Measurements from ENCODE around the gene SAG. TPM values are rescaled to one million over a fixed set of nuclear protein-coding genes. Genes with fewer than 3 reads are reported as not detected.
"Not testable (repeated sequence)": the region's sequence is repeated elsewhere in the genome, so short reads cannot be mapped to it uniquely, and the experiment has no call there.

SAG gene
- total RNA-seq, 1 donor from 2014 or later, result not detected

DNA sequence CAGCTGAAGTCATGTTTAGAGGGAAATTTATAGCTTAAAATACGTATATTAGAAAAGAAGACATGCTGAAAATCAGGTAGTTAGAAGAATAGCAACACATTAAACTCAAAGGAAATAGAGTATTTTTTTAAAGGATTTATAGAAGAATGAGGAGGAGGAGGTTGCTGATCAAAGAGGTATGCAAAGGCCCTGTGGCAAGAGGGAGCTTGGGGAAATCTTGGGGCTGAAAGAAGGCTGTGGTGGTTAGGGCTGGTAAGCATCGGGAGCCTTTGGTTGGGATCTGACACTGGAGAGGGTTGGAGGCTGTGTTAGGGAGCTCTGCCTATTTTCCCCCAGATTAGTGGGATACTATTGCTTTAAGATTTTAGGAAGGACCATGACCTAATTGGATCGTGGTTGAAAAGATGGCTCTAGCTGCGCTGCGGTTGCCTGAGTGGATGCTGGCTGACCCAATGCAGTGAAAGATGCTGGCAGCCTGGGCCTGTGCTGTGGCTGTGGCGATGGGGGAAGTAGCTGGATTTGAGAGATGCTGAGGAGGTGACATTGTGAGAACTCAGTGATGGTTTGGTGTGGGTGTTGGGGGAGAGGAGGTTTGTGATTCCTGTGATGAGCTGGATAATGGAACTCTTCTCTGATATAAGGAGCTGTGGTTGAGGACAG, 58.4 kb downstream of the SAG start:
- no peak for ATAC-seq (ENCODE audit: poor library complexity)
- no peak for DNase-seq
- intact Hi-C loops (cut with DNase I), result no loop called here

DNA sequence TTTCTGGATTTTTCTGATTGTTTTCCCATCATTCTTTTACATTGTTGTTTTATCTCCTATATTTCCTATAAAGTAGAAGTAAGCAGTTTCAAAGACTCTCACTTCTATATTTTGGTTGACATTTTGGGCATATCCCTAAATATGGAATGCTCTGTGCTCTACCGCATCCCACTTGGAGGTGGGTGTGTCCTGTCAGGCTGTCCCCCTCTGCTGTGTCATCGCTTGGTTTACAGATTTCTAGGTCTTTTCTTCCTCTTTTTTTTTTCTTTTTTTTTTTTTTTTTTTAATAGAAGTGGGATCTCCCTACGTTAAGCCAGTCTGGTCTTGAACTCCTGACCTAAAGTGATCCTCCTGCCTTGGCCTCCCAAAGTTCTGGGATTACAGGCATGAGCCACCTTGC, 60.0 kb downstream of the SAG start:
- no peak for DNase-seq
- no peak for ATAC-seq (ENCODE audit: poor library complexity)
- intact Hi-C loops (cut with DNase I), result no loop called here

DNA sequence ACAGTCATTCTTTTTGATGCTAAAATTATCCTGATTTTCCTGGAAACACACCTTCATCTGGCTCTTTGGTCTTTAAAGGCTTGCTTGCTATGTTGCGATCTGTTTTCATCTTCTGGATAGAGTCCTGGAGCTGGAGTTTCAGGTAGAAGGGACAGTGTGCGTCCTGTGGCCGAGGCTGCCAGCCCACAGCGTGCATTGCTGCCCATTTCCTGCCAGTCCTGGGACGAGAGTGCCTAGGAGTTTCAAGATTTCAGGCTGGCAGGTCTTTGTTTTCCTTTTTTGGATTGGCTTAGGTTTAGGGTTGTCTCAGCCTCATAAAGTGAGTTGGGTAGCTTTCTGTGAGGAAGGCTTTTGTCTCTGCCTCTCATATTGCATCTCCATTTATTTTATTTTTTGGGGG, 61.1 kb downstream of the SAG start:
- DNase-seq (no peak), ATAC-seq (ENCODE audit: poor library complexity) (no peak)
- intact Hi-C loops (cut with DNase I), result no loop called here

DNA sequence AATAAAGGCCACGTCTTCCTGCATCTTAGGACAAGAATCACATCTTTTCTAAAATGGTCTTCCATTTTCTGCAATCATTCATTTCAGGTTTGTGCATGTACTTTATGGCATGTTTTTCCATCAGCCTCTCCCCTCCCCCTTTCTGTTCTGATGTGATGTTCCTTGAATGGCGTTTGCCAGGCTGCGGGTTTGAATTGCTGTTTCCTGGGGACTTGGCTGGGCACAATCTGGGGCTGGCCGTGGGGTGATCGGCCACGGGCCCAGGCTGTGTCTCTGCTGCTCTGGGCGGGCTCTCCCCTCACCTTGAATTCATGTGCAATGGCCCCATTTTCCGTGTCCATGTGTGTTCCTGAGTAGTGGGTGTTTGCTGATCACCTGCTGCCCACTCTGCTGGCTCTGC, 61.8 kb downstream of the SAG start:
- no peak for DNase-seq
- intact Hi-C loops (cut with DNase I), result no loop called here
- ATAC-seq (ENCODE audit: poor library complexity), result no peak

DNA sequence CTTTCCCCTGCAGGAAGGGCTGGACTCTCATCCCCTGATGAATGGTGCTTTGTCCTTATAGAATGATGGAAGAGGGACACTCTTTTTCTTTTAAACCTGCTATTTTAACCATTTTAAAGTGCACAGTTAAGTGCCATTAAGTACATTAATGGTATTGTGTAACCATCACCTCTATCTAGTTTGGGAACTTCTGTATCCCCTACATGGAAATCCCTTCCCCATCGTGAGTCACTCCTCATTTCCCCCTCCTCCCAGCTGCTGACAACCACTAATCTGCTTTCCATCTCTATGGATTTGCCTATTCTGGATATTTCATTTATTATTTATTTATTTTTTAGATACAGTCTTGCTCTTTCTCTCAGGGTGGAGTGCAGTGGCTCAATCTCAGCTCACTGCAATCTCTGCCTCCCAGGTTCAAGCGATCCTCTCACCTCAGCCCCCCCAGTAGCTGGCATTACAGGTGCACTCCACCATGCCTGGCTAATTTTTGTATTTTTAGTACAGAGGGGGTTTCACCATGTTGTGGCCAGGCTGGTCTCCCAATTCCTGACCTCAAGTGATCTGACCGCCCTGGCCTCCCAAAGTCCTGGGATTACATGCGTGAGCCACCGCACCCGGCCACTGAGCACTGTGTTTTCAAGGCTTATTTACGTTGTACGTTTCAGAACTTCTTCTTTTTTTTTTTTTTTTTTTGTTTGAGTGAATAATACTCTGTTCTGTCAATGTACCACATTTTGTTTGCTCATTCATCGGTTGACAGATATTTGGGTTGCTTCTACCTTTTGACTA, 62.5 kb downstream of the SAG start:
- DNase-seq, result no peak
- intact Hi-C loops (cut with DNase I), result no loop called here

DNA sequence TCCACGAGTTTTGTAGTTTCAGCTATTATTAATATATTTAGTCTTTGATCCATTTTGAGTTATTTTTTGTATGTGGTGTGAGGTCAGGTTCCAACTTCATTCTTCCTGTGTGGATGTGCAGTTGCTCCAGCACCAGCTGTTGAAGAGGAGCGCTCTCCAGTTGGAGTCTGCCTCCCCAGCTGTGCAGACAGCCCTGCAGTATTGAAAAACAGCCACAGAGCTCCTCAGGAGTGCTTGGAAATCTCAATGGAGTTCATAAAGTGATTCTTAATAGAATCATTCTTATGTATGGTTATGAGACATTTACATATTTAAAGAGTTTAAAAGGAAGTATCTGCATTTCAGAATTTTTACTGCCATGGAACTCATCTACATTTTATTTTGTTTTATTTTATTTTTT, 64.0 kb downstream of the SAG start:
- no peak for DNase-seq
- intact Hi-C loops (cut with DNase I), result no loop called here
- peak; percentile 49 for ATAC-seq (ENCODE audit: poor library complexity)

More for the DNA sequence above, 62.5 kb downstream of the SAG start:
- ATAC-seq (ENCODE audit: poor library complexity), result no peak

DNA sequence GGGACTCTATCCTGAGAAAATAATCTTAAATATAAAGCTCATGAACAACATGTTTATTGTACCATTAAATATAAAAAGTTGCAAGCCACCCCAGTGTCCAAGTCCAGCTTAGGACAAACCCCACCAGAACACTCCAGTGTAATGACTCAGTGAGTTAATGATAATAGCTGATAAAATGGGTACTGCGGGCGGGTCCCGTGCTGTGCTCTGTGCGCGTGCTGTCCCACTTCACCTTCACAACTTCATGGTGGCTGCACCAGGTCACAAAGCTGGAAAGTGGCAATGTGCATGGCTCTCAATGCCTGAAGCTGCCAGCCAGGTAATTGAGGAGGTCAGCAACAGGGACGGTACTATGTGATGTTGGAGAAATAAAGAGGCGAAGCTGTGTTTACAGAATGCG, 65.2 kb downstream of the SAG start:
- DNase-seq (no peak), ATAC-seq (ENCODE audit: poor library complexity) (no peak)
- intact Hi-C loops (cut with DNase I), result no loop called here

DNA sequence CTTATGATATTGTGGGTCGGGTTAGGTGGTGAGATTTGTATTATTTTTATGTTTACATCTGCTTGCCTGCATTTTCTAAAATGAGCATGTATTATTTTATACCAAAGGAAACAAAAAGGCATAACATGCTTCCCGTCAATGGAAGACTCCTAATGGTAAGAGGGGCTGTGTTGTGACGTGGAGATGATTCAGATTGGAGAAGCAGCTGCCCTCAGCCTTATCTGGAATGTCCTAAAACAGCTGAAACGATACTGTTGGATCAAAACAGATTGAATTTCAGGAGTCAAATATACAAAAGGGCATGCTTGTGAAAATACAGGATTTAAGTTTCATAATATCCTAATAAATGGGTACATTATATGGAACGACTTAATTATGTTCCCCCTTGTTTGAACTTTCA, 65.7 kb downstream of the SAG start:
- DNase-seq, result no peak
- intact Hi-C loops (cut with DNase I), result no loop called here
- no peak for ATAC-seq (ENCODE audit: poor library complexity)

DNA sequence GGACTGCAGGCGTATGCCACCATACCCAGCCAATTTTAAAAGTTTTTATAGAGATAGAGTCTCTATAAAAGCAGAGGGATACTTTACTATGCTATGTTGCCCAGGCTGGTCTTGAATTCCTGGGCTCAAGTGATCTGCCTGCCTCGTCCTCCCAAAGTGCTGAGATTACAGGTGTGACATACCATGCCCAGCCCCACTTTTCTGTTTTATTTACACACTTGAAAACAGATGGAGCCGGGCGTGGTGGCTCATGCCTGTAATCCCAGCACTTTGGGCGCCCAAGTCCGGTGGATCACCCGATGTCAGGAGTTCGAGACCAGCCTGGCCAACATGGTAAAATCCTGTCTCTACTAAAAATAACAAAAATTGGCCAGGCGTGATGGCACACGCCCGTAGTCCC, 67.2 kb downstream of the SAG start:
- DNase-seq; intact Hi-C loops (cut with DNase I): not testable (repeated sequence)

DNA sequence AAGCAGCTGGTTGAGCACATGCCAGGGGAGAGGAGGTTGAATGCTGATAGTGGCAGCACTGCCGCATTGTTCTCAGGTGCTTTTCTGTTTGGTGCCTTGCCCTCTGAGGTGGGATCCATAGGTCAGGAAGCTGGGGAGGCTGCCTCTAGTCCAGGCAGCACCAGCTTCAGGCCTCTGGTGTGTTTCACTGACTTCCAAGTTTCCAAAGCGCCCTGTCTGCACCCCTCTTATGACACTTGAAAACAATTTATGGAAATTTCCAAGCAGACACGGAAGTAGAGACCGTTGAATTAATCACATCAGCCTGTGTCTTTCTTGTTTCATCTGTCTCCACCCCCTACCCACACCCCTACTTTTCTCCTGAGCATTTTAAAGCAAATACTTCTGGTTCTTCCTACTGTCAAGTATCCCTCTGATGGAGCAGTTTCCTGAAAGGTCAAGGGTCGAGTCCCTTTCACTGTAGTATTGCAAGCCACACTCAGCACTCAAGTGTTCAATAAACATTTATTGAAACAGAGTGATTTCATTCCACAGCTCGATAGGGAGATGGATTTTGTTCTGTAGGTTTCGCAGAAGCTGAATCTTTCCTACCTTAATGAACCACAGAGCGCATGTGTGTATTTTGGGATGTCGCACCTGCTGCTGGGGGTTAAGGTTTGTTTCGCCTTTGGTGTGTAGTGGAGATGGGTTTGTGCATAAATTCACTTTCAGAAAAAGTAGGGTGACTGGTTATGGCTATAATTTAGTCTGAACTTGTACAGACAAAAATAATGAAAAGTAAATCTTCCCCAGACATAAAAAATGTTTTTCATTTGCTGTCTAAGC, 68.1 kb downstream of the SAG start:
- ATAC-seq (ENCODE audit: poor library complexity) (no peak), DNase-seq (no peak)
- intact Hi-C loops (cut with DNase I), result no loop called here

More for the DNA sequence above, 67.2 kb downstream of the SAG start:
- ATAC-seq (ENCODE audit: poor library complexity), result not testable (repeated sequence)

DNA sequence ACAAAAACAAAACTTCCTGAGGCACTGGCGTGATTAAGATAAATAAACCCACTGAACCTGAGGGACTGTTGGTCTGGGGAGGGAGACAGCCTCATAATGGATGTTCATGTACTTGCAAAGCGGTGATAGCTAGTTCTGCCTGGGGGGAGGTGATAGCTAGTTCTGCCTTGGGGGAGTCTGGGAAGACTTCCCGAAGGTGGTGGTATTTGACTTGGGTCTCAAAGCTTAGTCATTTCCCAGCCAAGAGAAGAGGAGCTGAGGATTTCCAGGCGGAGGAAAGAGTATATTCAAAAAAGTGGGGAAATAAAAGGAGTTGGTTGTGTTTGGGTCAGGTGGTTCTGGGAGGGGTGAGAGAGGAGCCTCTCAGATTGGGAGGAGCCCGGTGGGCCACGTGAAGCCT, 71.4 kb downstream of the SAG start:
- DNase-seq (no peak), ATAC-seq (ENCODE audit: poor library complexity) (no peak)
- intact Hi-C loops (cut with DNase I), result no loop called here

DNA sequence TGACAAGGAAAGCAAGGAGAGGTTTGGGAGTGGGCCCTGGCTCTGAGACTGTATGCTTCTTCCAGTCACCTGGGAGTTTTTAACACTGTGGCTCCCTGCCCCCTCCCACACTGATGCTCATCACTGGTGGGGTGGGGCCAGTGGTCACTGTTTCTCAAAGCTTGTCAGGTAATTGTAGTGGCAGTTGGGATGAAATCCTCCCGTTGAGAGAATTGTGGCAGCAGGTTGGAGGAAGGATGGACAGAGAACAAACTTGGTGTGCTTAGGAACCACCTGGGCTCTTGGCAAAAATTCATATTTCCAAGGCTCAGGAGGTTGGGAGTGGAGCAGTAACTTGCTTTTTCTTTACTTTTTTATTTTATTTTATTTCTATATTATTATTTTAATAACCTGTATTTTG, 71.8 kb downstream of the SAG start:
- DNase-seq, result no peak
- intact Hi-C loops (cut with DNase I), result no loop called here
- ATAC-seq (ENCODE audit: poor library complexity), result no peak

DNA sequence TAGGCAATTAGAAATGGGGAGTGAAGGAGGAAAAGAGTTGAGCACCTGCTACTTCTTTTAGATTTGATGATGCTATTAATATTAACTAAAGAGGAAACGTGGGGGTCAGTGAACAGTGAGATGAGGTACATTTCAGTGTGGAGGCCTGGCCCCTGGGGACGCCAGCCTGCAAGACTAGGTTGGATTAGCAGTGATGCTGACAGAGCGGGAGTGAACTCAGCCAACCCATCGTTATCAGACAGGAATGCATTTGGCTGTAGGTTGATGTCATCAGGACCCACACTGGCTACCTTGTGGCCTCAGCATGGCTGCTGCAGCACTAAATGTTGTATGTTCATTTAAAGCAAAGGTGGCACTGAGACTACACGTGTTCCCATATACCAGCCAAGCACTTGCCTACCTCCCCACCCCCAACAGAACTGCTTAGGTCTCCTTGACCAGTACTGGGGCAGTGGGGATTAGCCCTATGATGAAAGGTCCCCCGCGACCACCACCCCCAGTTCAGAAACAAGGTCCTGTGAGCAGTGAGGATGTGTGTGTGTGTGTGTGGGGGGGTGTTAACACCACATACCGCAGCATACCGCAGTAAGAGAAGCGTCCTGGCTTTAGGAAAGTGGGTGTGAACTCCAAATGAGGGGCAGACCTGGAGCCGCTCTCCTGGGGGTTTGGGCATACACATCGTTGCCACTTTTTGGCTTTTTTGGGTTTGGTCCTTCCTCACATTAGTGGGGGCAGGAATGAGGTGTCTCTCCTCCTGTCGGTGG, 72.7 kb downstream of the SAG start:
- intact Hi-C loops (cut with DNase I), result no loop called here
- no peak for ATAC-seq (ENCODE audit: poor library complexity)
- no peak for DNase-seq

DNA sequence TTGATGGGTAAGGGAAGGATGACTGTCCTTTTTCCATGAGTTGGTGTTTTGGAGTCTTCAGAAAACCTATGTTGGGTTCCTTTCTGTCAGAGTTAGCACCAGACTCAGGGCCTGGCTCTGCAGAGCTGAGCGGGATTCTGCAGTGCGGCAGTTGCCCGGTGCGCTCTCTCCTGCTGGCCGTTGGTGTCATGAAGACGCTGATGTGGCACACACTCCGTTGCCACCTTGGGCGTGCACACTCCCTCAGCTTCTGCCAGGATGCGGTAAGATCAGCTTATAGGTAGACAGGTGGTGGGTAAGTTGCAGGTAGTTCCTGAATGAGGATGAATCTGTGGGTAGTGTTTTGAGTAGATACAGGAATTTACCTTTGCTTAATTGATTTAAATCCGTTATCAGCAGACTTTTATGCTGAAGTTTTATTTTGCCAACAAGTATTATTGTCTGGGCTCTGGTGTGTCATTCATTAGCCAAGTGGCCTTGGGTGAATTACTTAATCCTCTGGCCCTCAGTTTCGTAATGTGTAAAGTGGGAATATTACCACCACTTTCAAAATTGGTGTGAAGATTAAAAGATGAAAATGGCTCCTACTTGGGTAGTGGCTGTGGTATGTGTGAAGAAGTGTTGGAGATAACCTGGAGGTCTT, 73.5 kb downstream of the SAG start:
- intact Hi-C loops (cut with DNase I), result no loop called here
- ATAC-seq (ENCODE audit: poor library complexity) (no peak), DNase-seq (no peak)

DNA sequence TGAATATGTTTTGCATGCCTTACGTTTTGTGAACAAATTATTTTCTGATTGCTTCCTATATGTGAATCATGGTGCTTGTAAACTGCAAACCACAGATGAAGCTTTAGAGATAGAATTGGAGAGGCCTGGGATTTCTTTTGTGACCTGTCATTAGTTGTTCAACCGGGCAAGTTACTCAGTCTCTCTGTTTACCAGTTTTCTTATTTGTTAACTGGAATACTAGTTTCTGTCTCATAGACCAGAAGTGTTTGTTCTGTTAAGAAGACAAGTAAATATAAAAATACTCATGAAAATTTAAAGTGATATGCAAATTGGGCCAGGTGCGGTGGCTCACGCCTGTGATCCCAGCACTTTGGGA, 74.0 kb downstream of the SAG start:
- intact Hi-C loops (cut with DNase I), result no loop called here
- no peak for ATAC-seq (ENCODE audit: poor library complexity)

DNA sequence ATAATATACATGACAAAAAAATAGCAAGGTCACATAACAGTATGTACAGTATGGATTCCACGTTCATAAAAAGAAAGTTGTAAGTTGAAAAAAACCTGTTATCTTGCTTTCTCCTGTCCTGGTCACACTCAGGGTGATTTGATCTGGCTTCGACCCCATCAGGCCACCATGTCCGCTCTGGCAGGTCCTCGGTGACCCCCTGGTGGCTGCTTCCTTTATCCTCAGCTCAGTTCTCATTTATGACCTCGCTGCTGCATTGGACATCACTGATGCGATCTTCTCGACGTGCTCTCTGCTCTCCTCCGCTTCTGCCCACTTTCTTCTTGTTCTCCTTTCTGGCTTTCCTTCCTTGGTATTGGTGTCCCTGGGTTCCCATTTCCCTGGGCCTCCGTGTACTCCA, 76.4 kb downstream of the SAG start:
- ATAC-seq (ENCODE audit: poor library complexity) (no peak), DNase-seq (no peak)
- intact Hi-C loops (cut with DNase I), result no loop called here

More for the DNA sequence above, 74.0 kb downstream of the SAG start:
- DNase-seq, result no peak

DNA sequence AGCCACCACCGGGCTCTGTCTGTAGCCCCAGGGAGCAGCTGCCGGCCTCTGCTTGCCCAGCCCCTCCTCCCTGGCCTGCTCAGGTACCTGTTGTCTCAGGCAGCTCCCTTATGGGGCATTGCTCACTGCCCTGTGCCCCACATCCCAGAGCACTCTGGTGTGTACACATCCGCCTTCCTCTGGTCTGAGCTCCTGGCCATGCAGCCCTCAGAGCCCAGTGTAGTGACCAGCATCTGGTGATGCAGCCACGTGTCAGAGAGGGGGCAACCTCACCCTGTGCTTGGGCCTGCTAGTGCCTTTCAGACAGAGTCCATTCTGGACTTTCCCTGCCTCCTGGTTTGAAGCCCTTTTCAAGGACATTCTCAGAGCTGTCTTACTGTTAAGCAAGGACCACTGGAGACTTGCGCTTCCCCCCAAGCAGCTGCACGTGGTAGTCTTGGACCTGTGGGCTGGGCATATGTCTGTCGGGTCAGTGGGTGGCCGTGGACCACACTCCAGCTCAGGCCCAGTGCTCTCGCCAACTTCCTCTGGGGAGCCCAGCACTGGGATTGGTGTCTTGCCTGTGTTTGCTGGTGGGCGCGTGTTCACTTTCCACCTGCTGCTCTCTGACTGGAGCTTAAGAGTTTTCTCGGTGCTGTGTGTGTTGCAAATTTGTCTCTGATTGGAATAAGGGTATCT, 77.3 kb downstream of the SAG start:
- ATAC-seq (ENCODE audit: poor library complexity) (no peak), DNase-seq (no peak)
- intact Hi-C loops (cut with DNase I), result no loop called here

DNA sequence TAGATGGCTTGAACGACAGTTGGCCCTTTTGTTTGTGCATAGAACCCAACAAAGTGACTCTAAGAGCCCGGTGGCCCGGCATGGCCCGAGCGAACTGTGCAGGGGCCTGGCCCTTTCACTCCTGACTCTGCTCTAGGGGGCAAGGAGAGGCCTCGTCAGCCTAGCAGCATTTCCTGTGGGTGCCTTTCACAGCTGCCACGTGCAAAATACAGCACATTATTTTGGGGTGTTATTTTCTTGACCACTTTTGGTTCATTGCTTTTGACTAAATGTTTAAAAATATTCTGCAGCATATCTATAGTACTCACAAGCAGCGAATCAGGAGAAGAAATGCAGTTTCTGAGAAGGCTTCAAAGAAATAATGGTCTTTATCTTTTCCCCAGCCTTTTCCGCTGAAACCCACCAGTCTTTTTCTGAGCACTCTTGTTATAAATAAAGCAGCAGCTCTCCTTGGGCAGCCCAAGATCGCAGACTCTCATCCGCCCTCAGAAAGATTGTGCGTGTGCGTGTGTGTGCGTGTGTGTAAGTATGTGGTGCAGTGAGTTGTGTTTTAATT, 78.0 kb downstream of the SAG start:
- DNase-seq (no peak), ATAC-seq (ENCODE audit: poor library complexity) (no peak)

More for the DNA sequence above, 78.0 kb downstream of the SAG start:
- intact Hi-C loops (cut with DNase I), result no loop called here
